Kidney (tissue), 14 donors: ENCODE data around the gene TANC1. TPM values are rescaled to one million over a fixed set of nuclear protein-coding genes. Genes with fewer than 3 reads are reported as not detected.

Experiments used
- DNase-seq, 5 donors: peaks; one replicate each; pipeline ENCODE4 v3.0.0-alpha.2; 2013 to 2020
- FAIRE-seq: peaks from 2 replicates; lab custom pipeline; 2012; peaks lifted over from hg19 to GRCh38; lab: Jason Lieb, UNC
- H3K27ac ChIP-seq, 2 donors: one replicate each; pipeline ENCODE4 v1.7.0; 2013; ENCODE audit warnings: low read depth in 2 of 2, low read length in 2 of 2, inconsistent platforms in 1 of 2
- H3K27me3 ChIP-seq: one replicate; pipeline ENCODE4 v1.7.1; 2013; ENCODE audit warnings: low read length, inconsistent platforms; ENCODE audit not compliant: control insufficient read depth, insufficient read depth
- H3K36me3 ChIP-seq, 3 donors: one replicate each; pipeline versions ENCODE4 v1.7.0 to v1.7.1; 2013; ENCODE audit warnings: low read length in 3 of 3, control low read depth in 1 of 3, inconsistent platforms in 1 of 3; ENCODE audit not compliant: insufficient read depth in 3 of 3, control insufficient read depth in 2 of 3
- H3K4me1 ChIP-seq, 3 donors: one replicate each; pipeline versions ENCODE4 v1.7.0 to v1.7.1; 2013; ENCODE audit warnings: low read length in 3 of 3, inconsistent platforms in 1 of 3, low read depth in 1 of 3; ENCODE audit not compliant: control insufficient read depth in 2 of 3, insufficient read depth in 2 of 3
- H3K4me3 ChIP-seq, 3 donors: one replicate each; pipeline versions ENCODE4 v1.7.0 to v1.8.1; 2013; ENCODE audit warnings: low read length in 3 of 3, control low read depth in 1 of 3, inconsistent platforms in 1 of 3
- H3K9ac ChIP-seq, 3 donors: one replicate each; pipeline versions ENCODE4 v1.7.0 to v1.7.1; 2013; ENCODE audit warnings: low read length in 3 of 3, control low read depth in 1 of 3, inconsistent platforms in 1 of 3
- H3K9me3 ChIP-seq, 3 donors: one replicate each; pipeline versions ENCODE4 v1.7.0 to v1.7.1; 2013; ENCODE audit warnings: low read length in 3 of 3, control low read depth in 1 of 3, inconsistent platforms in 1 of 3; ENCODE audit not compliant: control insufficient read depth in 2 of 3, insufficient read depth in 1 of 3
- intact Hi-C: fragments of 100-400 bp; cut with DNase I; formaldehyde crosslinking; loops from one replicate; pipeline ENCODE4 v1.11.1; 2022
- polyA plus RNA-seq: library from polyadenylated mRNA; stranded (reverse); fragments of 350-450 nt; fragmentation: Illumina TruSeq; extraction: RNeasy Lipid Tissue Mini Kit (QIAGEN cat#74804); gene quantifications from one replicate; pipeline ENCODE4 v1.2.3, GENCODE V29; 2014; ENCODE audit warnings: low read depth, low replicate concordance; ENCODE audit not compliant: insufficient read depth
- total RNA-seq: library from RNA; stranded (reverse); fragmentation: NEBNext Ultra II Directional; extraction: Animal tissue kit (Norgen Biotek cat#: 25700); gene quantifications from one replicate; pipeline ENCODE4 v1.2.1, GENCODE V29; 2021
- TF ChIP-seq, protein P1 (sequence below): IDR thresholded peaks from 3 replicates; pipeline ENCODE4 v1.5.1; 2012; ENCODE audit warnings: mild to moderate bottlenecking, moderate library complexity, borderline replicate concordance; ENCODE audit not compliant: insufficient read depth; ENCODE audit errors: extremely low read depth
- donor health status: control.
- donor health status: control.
- donor health status: control.
- donor health status: control.
- donor health status: control.
- donor health status: DM: yes; HTN: yes; CAD: no.
- donor health status: Normal renal cell carcinoma (clear cell type).

The TANC1 gene
- total and polyA plus RNA-seq, 2 donors from 2014 or later: 9.2 to 39.0 TPM

DNA sequence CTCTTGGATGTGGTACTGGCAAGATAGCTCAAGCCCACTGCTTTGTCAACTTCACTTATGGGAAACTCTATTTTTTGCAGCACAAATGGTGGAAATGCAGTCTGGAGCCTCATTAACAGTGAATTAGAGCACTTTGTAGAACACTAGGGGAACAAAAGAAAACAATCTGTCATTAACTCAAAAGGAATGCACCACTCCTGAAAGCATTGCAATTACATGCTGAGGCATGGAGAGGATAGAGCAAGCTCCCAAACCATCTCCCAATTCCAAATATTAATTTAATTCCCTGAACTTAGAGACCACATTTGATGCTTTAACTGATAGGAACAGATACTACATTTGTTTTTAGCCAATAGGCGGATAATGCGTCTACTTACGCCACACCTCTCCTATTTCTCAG lies 32.8 kb upstream of the TANC1 start:
- Histone ChIP-seq H3K27me3 (no peaks in the 10 kb centered on the region), H3K4me1 (no peaks in the 10 kb centered on the region), H3K27ac (no peak overlapping the region), H3K9me3 (no peaks in the 10 kb centered on the region), H3K4me3 (no peak overlapping the region), H3K9ac (no peak overlapping the region), H3K36me3 (no peaks in the 10 kb centered on the region)
- TF ChIP-seq, protein P1, sequence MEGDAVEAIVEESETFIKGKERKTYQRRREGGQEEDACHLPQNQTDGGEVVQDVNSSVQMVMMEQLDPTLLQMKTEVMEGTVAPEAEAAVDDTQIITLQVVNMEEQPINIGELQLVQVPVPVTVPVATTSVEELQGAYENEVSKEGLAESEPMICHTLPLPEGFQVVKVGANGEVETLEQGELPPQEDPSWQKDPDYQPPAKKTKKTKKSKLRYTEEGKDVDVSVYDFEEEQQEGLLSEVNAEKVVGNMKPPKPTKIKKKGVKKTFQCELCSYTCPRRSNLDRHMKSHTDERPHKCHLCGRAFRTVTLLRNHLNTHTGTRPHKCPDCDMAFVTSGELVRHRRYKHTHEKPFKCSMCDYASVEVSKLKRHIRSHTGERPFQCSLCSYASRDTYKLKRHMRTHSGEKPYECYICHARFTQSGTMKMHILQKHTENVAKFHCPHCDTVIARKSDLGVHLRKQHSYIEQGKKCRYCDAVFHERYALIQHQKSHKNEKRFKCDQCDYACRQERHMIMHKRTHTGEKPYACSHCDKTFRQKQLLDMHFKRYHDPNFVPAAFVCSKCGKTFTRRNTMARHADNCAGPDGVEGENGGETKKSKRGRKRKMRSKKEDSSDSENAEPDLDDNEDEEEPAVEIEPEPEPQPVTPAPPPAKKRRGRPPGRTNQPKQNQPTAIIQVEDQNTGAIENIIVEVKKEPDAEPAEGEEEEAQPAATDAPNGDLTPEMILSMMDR: no peak
- no peak for FAIRE-seq
- DNase-seq: no peak
- intact Hi-C loops: no loop called here

DNA sequence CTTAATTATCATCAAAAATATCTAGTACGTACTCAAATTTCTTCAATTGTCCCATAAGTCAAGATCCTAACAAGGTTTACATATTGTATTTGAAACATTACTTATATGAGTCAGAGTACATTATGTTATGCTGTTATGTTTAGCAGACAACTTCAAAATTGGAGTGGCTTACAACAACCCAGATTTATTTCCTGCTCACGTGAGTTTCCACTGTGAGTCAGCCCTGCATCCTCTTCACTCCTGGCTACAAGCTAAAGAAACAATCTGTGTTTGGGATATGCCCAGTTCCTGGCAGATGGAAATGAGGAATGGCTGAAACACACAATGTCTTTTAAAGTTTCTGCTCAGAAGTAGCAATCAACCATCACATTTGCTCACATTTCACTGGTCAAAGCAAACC lies 31.5 kb upstream of the TANC1 start:
- no peak for FAIRE-seq
- no peak overlapping the region for H3K27ac ChIP-seq

DNA sequence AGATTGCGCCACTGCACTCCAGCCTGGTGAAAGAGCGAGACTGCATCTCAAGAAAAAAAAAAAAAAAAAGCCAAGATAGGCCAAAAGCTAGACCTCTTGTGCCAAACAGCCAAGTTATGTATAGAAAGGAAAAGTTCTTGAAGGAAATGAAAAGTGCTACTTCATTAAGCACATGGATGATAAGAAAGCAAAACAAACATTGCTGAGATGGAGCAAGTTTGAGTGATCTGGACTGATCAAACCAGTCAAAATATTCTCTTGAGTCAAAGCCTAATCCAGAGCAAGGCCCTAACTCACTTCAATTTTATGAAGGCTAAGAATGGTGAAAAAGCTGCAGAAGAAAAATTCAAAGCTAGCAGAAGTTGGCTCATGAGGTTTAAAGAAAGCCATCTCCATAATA lies 28.1 kb upstream of the TANC1 start:
- H3K4me1 ChIP-seq: no peaks in the 10 kb centered on the region
- H3K4me3 ChIP-seq: no peak overlapping the region
- intact Hi-C loops: no loop called here
- TF ChIP-seq, protein P1: no peak
- FAIRE-seq: no peak
- no peaks in the 10 kb centered on the region for H3K36me3 ChIP-seq
- no peaks in the 10 kb centered on the region for H3K27me3 ChIP-seq
- H3K9me3 ChIP-seq: no peaks in the 10 kb centered on the region
- no peak overlapping the region for H3K27ac ChIP-seq
- H3K9ac ChIP-seq: no peak overlapping the region
- DNase-seq: no peak

More for the DNA sequence above, 31.5 kb upstream of the TANC1 start:
- no peaks in the 10 kb centered on the region for H3K9me3 ChIP-seq
- H3K9ac ChIP-seq: no peak overlapping the region
- no peaks in the 10 kb centered on the region for H3K4me1 ChIP-seq
- TF ChIP-seq, protein P1: no peak
- no peaks in the 10 kb centered on the region for H3K27me3 ChIP-seq
- DNase-seq: no peak
- no peak overlapping the region for H3K4me3 ChIP-seq
- no peaks in the 10 kb centered on the region for H3K36me3 ChIP-seq
- intact Hi-C loops: no loop called here

DNA sequence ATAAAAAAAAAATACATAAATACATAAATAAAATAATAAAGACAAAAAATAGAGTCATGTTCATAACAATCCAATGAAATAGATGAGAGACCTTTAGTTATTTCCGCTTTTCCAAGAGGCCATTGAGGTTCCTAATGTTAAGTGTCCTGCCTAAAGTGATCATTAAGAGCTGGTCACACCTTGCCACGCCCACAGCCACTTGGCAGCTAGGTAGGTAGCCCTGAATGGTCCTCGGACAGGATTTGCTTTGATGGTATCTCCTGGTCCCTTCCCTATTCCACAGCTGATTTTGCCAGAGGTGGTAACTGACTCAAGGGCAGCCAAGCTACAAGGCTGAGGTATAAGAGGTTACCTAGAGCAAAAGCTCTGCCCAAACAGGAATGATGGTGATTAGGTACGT lies 24.5 kb upstream of the TANC1 start:
- Histone ChIP-seq H3K9me3 (no peaks in the 10 kb centered on the region), H3K36me3 (no peaks in the 10 kb centered on the region), H3K27me3 (no peaks in the 10 kb centered on the region), H3K4me3 (no peak overlapping the region), H3K27ac (no peak overlapping the region), H3K4me1 (no peaks in the 10 kb centered on the region), H3K9ac (no peak overlapping the region)
- intact Hi-C loops: no loop called here
- FAIRE-seq (no peak), DNase-seq (no peak)
- TF ChIP-seq, protein P1: no peak
